WTC11 (cell line): Measurements from ENCODE around the gene ZFPM1. TPM values are rescaled to one million over a fixed set of nuclear protein-coding genes. Genes with fewer than 3 reads are reported as not detected.

Source experiments
- ATAC-seq: fragments of 200-7000 bp; cut with Tn5 transposase; 2 replicates; pipeline ENCODE4 v1.10.0; 2021; ENCODE audit warnings: mild to moderate bottlenecking, moderate library complexity
- CTCF ChIA-PET: fragments of 300-600 bp; sonication (Branson Sonifier 250); formaldehyde crosslinking; loops from one replicate; lab custom pipeline; 2021; ENCODE audit warnings: antibody characterized with exemption; lab: Charles Lee
- POLR2A ChIA-PET: fragments of 350-600 bp; sonication (Branson Sonifier 250); formaldehyde crosslinking; loops from one replicate; lab custom pipeline; 2021; ENCODE audit warnings: antibody characterized with exemption; lab: Charles Lee
- DNase-seq: peaks from one replicate; pipeline ENCODE4 v3.0.0; 2021; ENCODE audit warnings: low spot score
- H3K27ac Mint-ChIP-seq: 2 replicates; pipeline ENCODE4 v1.8.0; 2021; ENCODE audit warnings: mixed read lengths
- H3K27me3 Mint-ChIP-seq: 2 replicates; pipeline ENCODE4 v1.8.0; 2021; ENCODE audit warnings: low read depth, mild to moderate bottlenecking, moderate library complexity, mixed read lengths
- H3K36me3 Mint-ChIP-seq: 2 replicates; pipeline ENCODE4 v1.8.0; 2021; ENCODE audit warnings: mixed read lengths
- H3K4me1 Mint-ChIP-seq: 2 replicates; pipeline ENCODE4 v1.8.0; 2022; ENCODE audit warnings: mixed read lengths
- H3K4me3 Mint-ChIP-seq: 2 replicates; pipeline ENCODE4 v1.8.0; 2021; ENCODE audit warnings: mild to moderate bottlenecking, moderate library complexity, mixed read lengths
- H3K9me3 Mint-ChIP-seq: 2 replicates; pipeline ENCODE4 v1.8.0; 2021; ENCODE audit warnings: mixed read lengths
- GTF2I ChIP-seq: fragments of 250-450 bp; sonication (Bioruptor Pico); conservative IDR thresholded peaks from 2 replicates; pipeline ENCODE4 v1.4.0; 2021; ENCODE audit warnings: mild to moderate bottlenecking
- MXD4 ChIP-seq: fragments of 250-450 bp; sonication (Bioruptor Pico); IDR thresholded peaks from 2 replicates; pipeline ENCODE4 v1.8.0; 2021; ENCODE audit warnings: mild to moderate bottlenecking, moderate library complexity, borderline replicate concordance
- NR2C2 ChIP-seq: sonication (generic); formaldehyde crosslinking; IDR thresholded peaks from 2 replicates; pipeline ENCODE4 v1.8.0; 2022; ENCODE audit warnings: mild to moderate bottlenecking, missing genetic modification reagents
- SMAD3 ChIP-seq: sonication (generic); formaldehyde crosslinking; IDR thresholded peaks from 2 replicates; pipeline ENCODE4 v1.8.0; 2022; ENCODE audit warnings: missing genetic modification reagents, mild to moderate bottlenecking, borderline replicate concordance
- SOX15 ChIP-seq: fragments of 250-450 bp; sonication (Bioruptor Pico); IDR thresholded peaks from 2 replicates; pipeline ENCODE4 v1.9.0; 2021; ENCODE audit warnings: mild to moderate bottlenecking
- TCF7 ChIP-seq: sonication (generic); formaldehyde crosslinking; IDR thresholded peaks from 2 replicates; pipeline ENCODE4 v1.8.0; 2022; ENCODE audit warnings: mild to moderate bottlenecking, low read depth, missing genetic modification reagents, moderate library complexity
- TEAD1 ChIP-seq: sonication (generic); formaldehyde crosslinking; IDR thresholded peaks from 2 replicates; pipeline ENCODE4 v1.8.0; 2022; ENCODE audit warnings: mild to moderate bottlenecking, missing genetic modification reagents
- ZNF263 ChIP-seq: sonication (generic); formaldehyde crosslinking; IDR thresholded peaks from 2 replicates; pipeline ENCODE4 v1.8.1; 2022; ENCODE audit warnings: low read depth, mild to moderate bottlenecking, moderate library complexity, missing genetic modification reagents
- ZNF317 ChIP-seq: sonication (generic); formaldehyde crosslinking; IDR thresholded peaks from 2 replicates; pipeline ENCODE4 v1.8.1; 2023; ENCODE audit warnings: low read depth, mild to moderate bottlenecking, moderate library complexity, missing genetic modification reagents, borderline replicate concordance
- ZNF416 ChIP-seq: fragments of 250-450 bp; sonication (Bioruptor Pico); IDR thresholded peaks from 2 replicates; pipeline ENCODE4 v1.9.0; 2021; ENCODE audit warnings: mild to moderate bottlenecking, inconsistent platforms
- ZNF671 ChIP-seq: fragments of 250-450 bp; sonication (Bioruptor Pico); IDR thresholded peaks from 2 replicates; pipeline ENCODE4 v1.8.0; 2021; ENCODE audit warnings: mild to moderate bottlenecking
- total RNA-seq: library from RNA; stranded (reverse); gene quantifications from 3 replicates; pipeline ENCODE4 v1.2.3, GENCODE V29; 2021
- TF ChIP-seq, protein P1 (sequence below): sonication (generic); formaldehyde crosslinking; IDR thresholded peaks from 2 replicates; pipeline ENCODE4 v1.8.1; 2022; ENCODE audit warnings: missing genetic modification reagents, borderline replicate concordance
- TF ChIP-seq, protein P2 (sequence below): sonication (generic); formaldehyde crosslinking; IDR thresholded peaks from 2 replicates; pipeline ENCODE4 v1.8.1; 2023; ENCODE audit warnings: mild to moderate bottlenecking, missing genetic modification reagents
- TF ChIP-seq, protein P3 (sequence below): sonication (generic); formaldehyde crosslinking; IDR thresholded peaks from 2 replicates; pipeline ENCODE4 v1.8.1; 2023; ENCODE audit warnings: mild to moderate bottlenecking, missing genetic modification reagents, moderate library complexity
- TF ChIP-seq, protein P4 (sequence below): sonication (generic); formaldehyde crosslinking; conservative IDR thresholded peaks from 2 replicates; pipeline ENCODE4 v1.8.1; 2022; ENCODE audit warnings: mild to moderate bottlenecking, missing genetic modification reagents
- TF ChIP-seq, protein P5 (sequence below): sonication (generic); formaldehyde crosslinking; IDR thresholded peaks from 2 replicates; pipeline ENCODE4 v1.8.1; 2023; ENCODE audit warnings: mild to moderate bottlenecking, missing genetic modification reagents, moderate library complexity
- TF ChIP-seq, protein P6 (sequence below): sonication (generic); formaldehyde crosslinking; IDR thresholded peaks from 2 replicates; pipeline ENCODE4 v1.8.0; 2023; ENCODE audit warnings: missing genetic modification reagents
- TF ChIP-seq, protein P7 (sequence below): sonication (generic); formaldehyde crosslinking; IDR thresholded peaks from 2 replicates; pipeline ENCODE4 v1.8.1; 2023; ENCODE audit warnings: mild to moderate bottlenecking, moderate library complexity, missing genetic modification reagents
- TF ChIP-seq, protein P8 (sequence below): sonication (generic); formaldehyde crosslinking; IDR thresholded peaks from 2 replicates; pipeline ENCODE4 v1.8.1; 2022; ENCODE audit warnings: mild to moderate bottlenecking, missing genetic modification reagents, moderate library complexity, borderline replicate concordance
- TF ChIP-seq, protein P9 (sequence below): sonication (generic); formaldehyde crosslinking; IDR thresholded peaks from 2 replicates; pipeline ENCODE4 v1.8.0; 2022; ENCODE audit warnings: missing genetic modification reagents

The ZFPM1 gene
- total RNA-seq, 1 experiment from 2014 or later = 9.3 TPM

DNA sequence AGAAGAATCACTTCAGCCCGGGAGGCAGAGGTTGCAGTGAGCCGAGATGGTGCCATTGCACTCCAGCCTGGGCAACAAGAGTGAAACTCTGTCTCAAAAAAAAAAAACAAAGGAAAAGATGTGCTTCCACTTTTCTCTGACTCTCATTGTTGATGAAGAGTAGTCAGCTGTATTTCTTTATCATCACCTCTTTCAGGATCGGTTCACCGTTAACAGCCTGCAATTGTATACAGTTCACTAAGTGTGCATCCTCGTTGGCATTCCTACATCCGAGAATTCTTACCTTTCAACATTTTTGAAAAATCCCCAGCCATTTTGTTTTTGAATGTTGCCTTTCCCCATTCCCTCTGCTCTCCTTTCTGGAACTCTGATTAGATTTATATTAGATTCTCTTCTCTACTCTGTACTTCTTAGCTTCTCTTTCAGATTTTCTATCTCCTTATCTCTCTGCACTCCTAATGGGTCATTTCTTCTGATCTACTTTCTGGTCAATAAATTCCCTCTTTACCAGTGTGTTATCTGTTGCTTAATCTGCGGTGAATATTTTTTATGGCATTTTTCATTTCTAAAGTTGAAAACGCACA, 90.2 kb downstream of the ZFPM1 start:
- CTCF ChIA-PET = interaction anchor here (6.7 kb wide), 1 partner anchor 19 kb away, joined by 69 read pairs; no protein-coding TSS in a partner anchor
- TF ChIP-seq, protein P1, sequence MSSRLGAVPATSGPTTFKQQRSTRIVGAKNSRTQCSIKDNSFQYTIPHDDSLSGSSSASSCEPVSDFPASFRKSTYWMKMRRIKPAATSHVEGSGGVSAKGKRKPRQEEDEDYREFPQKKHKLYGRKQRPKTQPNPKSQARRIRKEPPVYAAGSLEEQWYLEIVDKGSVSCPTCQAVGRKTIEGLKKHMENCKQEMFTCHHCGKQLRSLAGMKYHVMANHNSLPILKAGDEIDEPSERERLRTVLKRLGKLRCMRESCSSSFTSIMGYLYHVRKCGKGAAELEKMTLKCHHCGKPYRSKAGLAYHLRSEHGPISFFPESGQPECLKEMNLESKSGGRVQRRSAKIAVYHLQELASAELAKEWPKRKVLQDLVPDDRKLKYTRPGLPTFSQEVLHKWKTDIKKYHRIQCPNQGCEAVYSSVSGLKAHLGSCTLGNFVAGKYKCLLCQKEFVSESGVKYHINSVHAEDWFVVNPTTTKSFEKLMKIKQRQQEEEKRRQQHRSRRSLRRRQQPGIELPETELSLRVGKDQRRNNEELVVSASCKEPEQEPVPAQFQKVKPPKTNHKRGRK (CRISPR knock-in tag) = no peak
- peak; percentile 100 for TF ChIP-seq ZNF317
- TF ChIP-seq, protein P2, sequence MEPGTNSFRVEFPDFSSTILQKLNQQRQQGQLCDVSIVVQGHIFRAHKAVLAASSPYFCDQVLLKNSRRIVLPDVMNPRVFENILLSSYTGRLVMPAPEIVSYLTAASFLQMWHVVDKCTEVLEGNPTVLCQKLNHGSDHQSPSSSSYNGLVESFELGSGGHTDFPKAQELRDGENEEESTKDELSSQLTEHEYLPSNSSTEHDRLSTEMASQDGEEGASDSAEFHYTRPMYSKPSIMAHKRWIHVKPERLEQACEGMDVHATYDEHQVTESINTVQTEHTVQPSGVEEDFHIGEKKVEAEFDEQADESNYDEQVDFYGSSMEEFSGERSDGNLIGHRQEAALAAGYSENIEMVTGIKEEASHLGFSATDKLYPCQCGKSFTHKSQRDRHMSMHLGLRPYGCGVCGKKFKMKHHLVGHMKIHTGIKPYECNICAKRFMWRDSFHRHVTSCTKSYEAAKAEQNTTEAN (CRISPR knock-in tag) = no peak
- TF ChIP-seq, protein P3, sequence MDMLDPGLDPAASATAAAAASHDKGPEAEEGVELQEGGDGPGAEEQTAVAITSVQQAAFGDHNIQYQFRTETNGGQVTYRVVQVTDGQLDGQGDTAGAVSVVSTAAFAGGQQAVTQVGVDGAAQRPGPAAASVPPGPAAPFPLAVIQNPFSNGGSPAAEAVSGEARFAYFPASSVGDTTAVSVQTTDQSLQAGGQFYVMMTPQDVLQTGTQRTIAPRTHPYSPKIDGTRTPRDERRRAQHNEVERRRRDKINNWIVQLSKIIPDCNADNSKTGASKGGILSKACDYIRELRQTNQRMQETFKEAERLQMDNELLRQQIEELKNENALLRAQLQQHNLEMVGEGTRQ (CRISPR knock-in tag) = no peak
- no peak for TF ChIP-seq GTF2I
- TF ChIP-seq TCF7 (CRISPR knock-in tag) = no peak
- TF ChIP-seq, protein P4, sequence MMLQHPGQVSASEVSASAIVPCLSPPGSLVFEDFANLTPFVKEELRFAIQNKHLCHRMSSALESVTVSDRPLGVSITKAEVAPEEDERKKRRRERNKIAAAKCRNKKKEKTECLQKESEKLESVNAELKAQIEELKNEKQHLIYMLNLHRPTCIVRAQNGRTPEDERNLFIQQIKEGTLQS (CRISPR knock-in tag) = no peak
- TF ChIP-seq, protein P5, sequence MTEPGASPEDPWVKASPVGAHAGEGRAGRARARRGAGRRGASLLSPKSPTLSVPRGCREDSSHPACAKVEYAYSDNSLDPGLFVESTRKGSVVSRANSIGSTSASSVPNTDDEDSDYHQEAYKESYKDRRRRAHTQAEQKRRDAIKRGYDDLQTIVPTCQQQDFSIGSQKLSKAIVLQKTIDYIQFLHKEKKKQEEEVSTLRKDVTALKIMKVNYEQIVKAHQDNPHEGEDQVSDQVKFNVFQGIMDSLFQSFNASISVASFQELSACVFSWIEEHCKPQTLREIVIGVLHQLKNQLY (CRISPR knock-in tag) = no peak
- POLR2A ChIA-PET = interaction anchor here (0.7 kb wide), 1 partner anchor 87 kb away, joined by 4 read pairs; no protein-coding TSS in a partner anchor
- Mint-ChIP-seq H3K4me3 (no peak overlapping the region), H3K27me3 (peaks cover 63% of the 10 kb centered on the region), H3K27ac (no peak overlapping the region), H3K9me3 (peaks cover 16% of the 10 kb centered on the region), H3K4me1 (peaks cover 2% of the 10 kb centered on the region; the same call in 1 of the 2 replicates), H3K36me3 (peaks cover 9% of the 10 kb centered on the region)
- ATAC-seq (no peak), DNase-seq (no peak)

DNA sequence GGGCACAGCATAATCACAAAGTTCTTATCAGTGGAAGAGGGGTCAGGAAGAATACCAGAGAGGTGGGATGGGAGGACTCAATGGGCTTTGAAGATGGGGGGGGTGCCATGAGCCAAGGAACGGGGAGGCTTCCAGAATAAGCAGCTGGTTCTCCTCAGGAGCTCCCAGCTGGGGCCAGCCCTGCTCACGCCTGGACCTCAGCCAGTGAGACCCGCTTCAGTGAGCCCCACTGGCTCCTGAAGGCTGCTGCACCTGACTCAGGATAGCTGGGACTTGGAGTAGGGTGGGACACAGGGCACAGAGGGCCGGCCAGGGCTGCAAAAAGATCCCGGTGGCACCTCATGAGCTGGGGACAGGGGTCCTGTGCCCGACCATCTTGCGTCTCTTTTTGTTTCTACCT, 92.7 kb downstream of the ZFPM1 start:
- H3K9me3 Mint-ChIP-seq = peaks cover 16% of the 10 kb centered on the region
- H3K4me1 Mint-ChIP-seq = peaks cover 3% of the 10 kb centered on the region; the same call in 1 of the 2 replicates
- H3K36me3 Mint-ChIP-seq = peaks cover 9% of the 10 kb centered on the region
- no peak overlapping the region for H3K4me3 Mint-ChIP-seq
- ATAC-seq (no peak), DNase-seq (no peak)
- POLR2A ChIA-PET = interaction anchor here (0.6 kb wide), 1 partner anchor 1221 kb away, joined by 3 read pairs; no protein-coding TSS in a partner anchor
- H3K27me3 Mint-ChIP-seq = peaks cover 75% of the 10 kb centered on the region
- CTCF ChIA-PET = interaction anchor here (0.8 to 2.6 kb wide), 3 partner anchors 14 to 108 kb away, joined by 3 to 10 read pairs (median 5); no protein-coding TSS in a partner anchor
- H3K27ac Mint-ChIP-seq = no peak overlapping the region
- no peak for TF ChIP-seq ZNF263
- TF ChIP-seq, protein P6, sequence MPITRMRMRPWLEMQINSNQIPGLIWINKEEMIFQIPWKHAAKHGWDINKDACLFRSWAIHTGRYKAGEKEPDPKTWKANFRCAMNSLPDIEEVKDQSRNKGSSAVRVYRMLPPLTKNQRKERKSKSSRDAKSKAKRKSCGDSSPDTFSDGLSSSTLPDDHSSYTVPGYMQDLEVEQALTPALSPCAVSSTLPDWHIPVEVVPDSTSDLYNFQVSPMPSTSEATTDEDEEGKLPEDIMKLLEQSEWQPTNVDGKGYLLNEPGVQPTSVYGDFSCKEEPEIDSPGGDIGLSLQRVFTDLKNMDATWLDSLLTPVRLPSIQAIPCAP = no peak
- TF ChIP-seq, protein P7, sequence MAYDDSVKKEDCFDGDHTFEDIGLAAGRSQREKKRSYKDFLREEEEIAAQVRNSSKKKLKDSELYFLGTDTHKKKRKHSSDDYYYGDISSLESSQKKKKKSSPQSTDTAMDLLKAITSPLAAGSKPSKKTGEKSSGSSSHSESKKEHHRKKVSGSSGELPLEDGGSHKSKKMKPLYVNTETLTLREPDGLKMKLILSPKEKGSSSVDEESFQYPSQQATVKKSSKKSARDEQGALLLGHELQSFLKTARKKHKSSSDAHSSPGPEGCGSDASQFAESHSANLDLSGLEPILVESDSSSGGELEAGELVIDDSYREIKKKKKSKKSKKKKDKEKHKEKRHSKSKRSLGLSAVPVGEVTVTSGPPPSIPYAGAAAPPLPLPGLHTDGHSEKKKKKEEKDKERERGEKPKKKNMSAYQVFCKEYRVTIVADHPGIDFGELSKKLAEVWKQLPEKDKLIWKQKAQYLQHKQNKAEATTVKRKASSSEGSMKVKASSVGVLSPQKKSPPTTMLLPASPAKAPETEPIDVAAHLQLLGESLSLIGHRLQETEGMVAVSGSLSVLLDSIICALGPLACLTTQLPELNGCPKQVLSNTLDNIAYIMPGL (CRISPR knock-in tag) = no peak
- no peak for TF ChIP-seq SMAD3
- TF ChIP-seq SOX15 (CRISPR knock-in tag) = no peak
- TF ChIP-seq, protein P8, sequence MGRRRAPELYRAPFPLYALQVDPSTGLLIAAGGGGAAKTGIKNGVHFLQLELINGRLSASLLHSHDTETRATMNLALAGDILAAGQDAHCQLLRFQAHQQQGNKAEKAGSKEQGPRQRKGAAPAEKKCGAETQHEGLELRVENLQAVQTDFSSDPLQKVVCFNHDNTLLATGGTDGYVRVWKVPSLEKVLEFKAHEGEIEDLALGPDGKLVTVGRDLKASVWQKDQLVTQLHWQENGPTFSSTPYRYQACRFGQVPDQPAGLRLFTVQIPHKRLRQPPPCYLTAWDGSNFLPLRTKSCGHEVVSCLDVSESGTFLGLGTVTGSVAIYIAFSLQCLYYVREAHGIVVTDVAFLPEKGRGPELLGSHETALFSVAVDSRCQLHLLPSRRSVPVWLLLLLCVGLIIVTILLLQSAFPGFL (CRISPR knock-in tag) = no peak
- TF ChIP-seq, protein P3 (CRISPR knock-in tag) = no peak
- TF ChIP-seq TEAD1 (CRISPR knock-in tag) = no peak
- TF ChIP-seq MXD4 (CRISPR knock-in tag) = no peak
- no peak for TF ChIP-seq NR2C2 (CRISPR knock-in tag)
- no peak for TF ChIP-seq ZNF671 (CRISPR knock-in tag)
- TF ChIP-seq TCF7 (CRISPR knock-in tag) = no peak
- no peak for TF ChIP-seq ZNF416
- TF ChIP-seq, protein P9, sequence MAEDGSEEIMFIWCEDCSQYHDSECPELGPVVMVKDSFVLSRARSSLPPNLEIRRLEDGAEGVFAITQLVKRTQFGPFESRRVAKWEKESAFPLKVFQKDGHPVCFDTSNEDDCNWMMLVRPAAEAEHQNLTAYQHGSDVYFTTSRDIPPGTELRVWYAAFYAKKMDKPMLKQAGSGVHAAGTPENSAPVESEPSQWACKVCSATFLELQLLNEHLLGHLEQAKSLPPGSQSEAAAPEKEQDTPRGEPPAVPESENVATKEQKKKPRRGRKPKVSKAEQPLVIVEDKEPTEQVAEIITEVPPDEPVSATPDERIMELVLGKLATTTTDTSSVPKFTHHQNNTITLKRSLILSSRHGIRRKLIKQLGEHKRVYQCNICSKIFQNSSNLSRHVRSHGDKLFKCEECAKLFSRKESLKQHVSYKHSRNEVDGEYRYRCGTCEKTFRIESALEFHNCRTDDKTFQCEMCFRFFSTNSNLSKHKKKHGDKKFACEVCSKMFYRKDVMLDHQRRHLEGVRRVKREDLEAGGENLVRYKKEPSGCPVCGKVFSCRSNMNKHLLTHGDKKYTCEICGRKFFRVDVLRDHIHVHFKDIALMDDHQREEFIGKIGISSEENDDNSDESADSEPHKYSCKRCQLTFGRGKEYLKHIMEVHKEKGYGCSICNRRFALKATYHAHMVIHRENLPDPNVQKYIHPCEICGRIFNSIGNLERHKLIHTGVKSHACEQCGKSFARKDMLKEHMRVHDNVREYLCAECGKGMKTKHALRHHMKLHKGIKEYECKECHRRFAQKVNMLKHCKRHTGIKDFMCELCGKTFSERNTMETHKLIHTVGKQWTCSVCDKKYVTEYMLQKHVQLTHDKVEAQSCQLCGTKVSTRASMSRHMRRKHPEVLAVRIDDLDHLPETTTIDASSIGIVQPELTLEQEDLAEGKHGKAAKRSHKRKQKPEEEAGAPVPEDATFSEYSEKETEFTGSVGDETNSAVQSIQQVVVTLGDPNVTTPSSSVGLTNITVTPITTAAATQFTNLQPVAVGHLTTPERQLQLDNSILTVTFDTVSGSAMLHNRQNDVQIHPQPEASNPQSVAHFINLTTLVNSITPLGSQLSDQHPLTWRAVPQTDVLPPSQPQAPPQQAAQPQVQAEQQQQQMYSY (CRISPR knock-in tag) = no peak
- TF ChIP-seq GTF2I = no peak
